Stimulated activated naive B cell treated with anti-CD40 and anti-IgM and Interleukin-4, amounts not matched to agents 10 μg/mL and 1 μg/mL and 100 μg/mL, for 72 hours (primary cell): ENCODE measurements around the gene ODAD2.
A peak's percentile ranks its signal among the peaks of the same experiment; 100 is the strongest.

Source experiments
- ATAC-seq, 2 donors: fragments of 150-1000 bp; cut with Tn5 transposase; replicated peaks; 2 replicates each; pipeline ENCODE4 v1.10.0; 2021; ENCODE audit warnings: moderate library complexity in 1 of 2
- DNase-seq: peaks from one replicate; pipeline ENCODE4 v3.0.0; 2021
- H3K27ac Mint-ChIP-seq: one replicate; pipeline ENCODE4 v1.8.0; 2022; ENCODE audit warnings: mild to moderate bottlenecking, mixed read lengths
- H3K27me3 Mint-ChIP-seq, 2 donors: one replicate each; pipeline ENCODE4 v1.8.0; 2022; ENCODE audit warnings: mixed read lengths in 2 of 2
- H3K36me3 Mint-ChIP-seq, 2 donors: one replicate each; pipeline ENCODE4 v1.8.0; 2022; ENCODE audit warnings: mixed read lengths in 2 of 2, mild to moderate bottlenecking in 1 of 2
- H3K4me1 Mint-ChIP-seq, 2 donors: one replicate each; pipeline ENCODE4 v1.8.0; 2022; ENCODE audit warnings: mixed read lengths in 2 of 2, mild to moderate bottlenecking in 1 of 2
- H3K4me3 Mint-ChIP-seq, 2 donors: one replicate each; pipeline ENCODE4 v1.8.0; 2022; ENCODE audit warnings: mild to moderate bottlenecking in 2 of 2, mixed read lengths in 2 of 2, moderate library complexity in 1 of 2
- H3K9me3 Mint-ChIP-seq, 2 donors: one replicate each; pipeline ENCODE4 v1.8.0; 2022; ENCODE audit warnings: mixed read lengths in 2 of 2, mild to moderate bottlenecking in 1 of 2

Gene ODAD2, protein sequence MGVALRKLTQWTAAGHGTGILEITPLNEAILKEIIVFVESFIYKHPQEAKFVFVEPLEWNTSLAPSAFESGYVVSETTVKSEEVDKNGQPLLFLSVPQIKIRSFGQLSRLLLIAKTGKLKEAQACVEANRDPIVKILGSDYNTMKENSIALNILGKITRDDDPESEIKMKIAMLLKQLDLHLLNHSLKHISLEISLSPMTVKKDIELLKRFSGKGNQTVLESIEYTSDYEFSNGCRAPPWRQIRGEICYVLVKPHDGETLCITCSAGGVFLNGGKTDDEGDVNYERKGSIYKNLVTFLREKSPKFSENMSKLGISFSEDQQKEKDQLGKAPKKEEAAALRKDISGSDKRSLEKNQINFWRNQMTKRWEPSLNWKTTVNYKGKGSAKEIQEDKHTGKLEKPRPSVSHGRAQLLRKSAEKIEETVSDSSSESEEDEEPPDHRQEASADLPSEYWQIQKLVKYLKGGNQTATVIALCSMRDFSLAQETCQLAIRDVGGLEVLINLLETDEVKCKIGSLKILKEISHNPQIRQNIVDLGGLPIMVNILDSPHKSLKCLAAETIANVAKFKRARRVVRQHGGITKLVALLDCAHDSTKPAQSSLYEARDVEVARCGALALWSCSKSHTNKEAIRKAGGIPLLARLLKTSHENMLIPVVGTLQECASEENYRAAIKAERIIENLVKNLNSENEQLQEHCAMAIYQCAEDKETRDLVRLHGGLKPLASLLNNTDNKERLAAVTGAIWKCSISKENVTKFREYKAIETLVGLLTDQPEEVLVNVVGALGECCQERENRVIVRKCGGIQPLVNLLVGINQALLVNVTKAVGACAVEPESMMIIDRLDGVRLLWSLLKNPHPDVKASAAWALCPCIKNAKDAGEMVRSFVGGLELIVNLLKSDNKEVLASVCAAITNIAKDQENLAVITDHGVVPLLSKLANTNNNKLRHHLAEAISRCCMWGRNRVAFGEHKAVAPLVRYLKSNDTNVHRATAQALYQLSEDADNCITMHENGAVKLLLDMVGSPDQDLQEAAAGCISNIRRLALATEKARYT

DNA sequence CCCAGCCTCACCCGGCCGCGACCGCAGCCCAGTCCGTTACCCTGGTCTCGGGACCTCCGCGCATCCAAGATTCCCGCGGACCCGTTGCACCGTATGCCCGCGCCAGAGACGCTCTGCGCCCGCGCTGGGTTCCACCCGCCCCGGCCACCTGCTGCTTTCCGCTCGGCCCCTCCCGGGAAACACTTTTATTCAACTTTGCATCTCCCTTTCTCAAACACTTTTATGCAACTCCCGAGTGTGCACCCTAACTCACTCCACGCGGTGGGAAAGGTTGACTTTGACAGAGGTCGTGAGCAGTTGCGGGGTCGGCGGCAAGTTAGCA is at the start of gene ODAD2:
Gene ODAD2, minus strand, starts transcription at position 126 of the 322 bp plus-strand sequence. CDS start 3,937 bp downstream, outside the sequence.
- DNase-seq = no peak
- Mint-ChIP-seq H3K4me3 (peak within 1 kb of the TSS; percentile 84 to 95), H3K27ac (peak within 1 kb of the TSS; percentile 87)

DNA sequence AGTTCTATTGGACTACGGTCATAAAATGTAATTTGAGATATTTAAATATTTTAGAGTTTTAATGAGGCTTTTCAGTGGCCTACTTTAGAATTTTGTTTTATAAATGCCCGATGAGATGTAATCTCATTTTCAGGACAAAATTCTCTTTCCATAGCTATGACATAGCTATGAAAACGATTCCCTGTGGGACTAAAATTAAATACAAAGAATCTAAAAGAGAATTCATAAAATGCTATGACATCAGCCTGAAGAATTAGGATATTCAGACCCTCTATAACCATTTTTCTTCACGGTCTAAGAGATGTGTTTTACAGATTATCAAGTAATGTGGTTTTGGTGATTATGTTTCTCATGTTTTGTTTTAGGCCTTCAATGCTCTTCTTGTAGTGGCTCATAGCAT is 48.2 kb upstream of the ODAD2 start:
- no peak for ATAC-seq
- Mint-ChIP-seq H3K36me3 (no peaks in the 10 kb centered on the region), H3K27me3 (no peaks in the 10 kb centered on the region), H3K27ac (no peak overlapping the region), H3K9me3 (no peaks in the 10 kb centered on the region), H3K4me3 (no peak overlapping the region), H3K4me1 (no peaks in the 10 kb centered on the region)
- no peak for DNase-seq

More for the DNA sequence above, at the start of gene ODAD2:
- peaks cover 41 to 55% of the 10 kb centered on the region in 2 donors for H3K27me3 Mint-ChIP-seq
- H3K4me1 Mint-ChIP-seq = peaks cover 11 to 19% of the 10 kb centered on the region in 2 donors
- H3K9me3 Mint-ChIP-seq = no peaks in the 10 kb centered on the region
- peaks cover 0 to 2% of the 10 kb centered on the region in 2 donors for H3K36me3 Mint-ChIP-seq
- no peak for ATAC-seq

DNA sequence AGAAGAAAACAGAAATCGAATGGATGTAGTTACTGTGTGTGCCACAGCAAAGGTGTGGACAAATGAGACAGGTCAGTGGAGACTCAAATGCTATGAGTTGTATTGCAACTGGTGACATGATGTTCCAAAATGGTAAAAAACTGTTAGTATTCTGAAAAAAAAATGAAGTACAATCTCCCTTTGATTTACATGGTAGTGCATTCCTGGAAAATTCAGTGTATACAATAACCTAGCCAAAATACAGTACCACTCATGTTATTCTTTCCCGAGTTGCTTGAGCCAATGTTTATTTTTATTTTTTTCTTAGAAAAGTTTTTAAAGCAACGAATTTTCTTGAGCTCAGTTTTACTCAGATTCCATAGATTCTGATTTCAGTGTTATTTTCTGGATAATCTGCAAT is 47.7 kb upstream of the ODAD2 start:
- Mint-ChIP-seq H3K27ac (no peak overlapping the region), H3K4me3 (no peak overlapping the region), H3K9me3 (no peaks in the 10 kb centered on the region), H3K4me1 (no peaks in the 10 kb centered on the region), H3K27me3 (no peaks in the 10 kb centered on the region), H3K36me3 (no peaks in the 10 kb centered on the region)
- DNase-seq (no peak), ATAC-seq (no peak)

DNA sequence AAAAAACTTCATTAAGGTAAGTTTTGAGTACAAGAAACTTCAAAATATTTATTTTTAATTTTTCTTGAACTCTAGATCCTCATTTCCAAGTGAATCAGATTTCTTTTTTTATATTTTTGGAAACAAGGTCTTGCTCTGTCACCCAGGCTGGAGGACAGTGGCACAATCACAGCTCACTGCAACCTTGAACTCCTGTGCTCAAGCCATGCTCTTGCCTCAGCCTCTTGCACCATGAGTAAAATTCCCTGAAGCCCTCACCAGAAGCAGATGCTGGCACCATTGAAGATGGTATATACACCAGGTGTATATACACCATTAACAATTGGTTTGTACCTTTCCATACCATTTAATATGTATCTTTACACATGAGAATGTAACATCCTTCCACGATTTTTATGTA is 45.1 kb upstream of the ODAD2 start:
- H3K27ac Mint-ChIP-seq = no peak overlapping the region
- ATAC-seq = no peak
- no peak overlapping the region for H3K4me3 Mint-ChIP-seq

DNA sequence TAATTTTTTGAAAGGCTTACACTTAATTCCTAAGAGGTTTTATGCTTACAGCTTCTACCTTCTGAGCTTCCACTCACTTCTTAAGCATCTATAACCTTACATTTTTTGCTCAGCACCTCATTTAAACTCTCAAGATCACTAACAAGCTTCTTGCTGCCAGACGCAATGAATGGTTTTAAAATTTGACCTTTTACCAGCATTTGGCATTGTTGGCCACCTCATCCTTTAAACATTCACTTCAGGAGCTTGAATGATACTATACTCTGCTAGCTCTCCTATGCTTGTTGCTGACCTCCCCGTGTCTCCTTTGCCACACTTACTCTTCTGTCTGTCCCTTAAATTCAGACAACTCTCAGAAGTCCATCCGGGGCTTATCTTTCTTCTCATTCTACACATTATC is 37.7 kb upstream of the ODAD2 start:
- peaks cover 0 to 6% of the 10 kb centered on the region in 2 donors for H3K27me3 Mint-ChIP-seq
- no peaks in the 10 kb centered on the region for H3K36me3 Mint-ChIP-seq
- no peaks in the 10 kb centered on the region for H3K4me1 Mint-ChIP-seq
- no peak for DNase-seq
- no peak overlapping the region for H3K4me3 Mint-ChIP-seq
- no peaks in the 10 kb centered on the region for H3K9me3 Mint-ChIP-seq
- no peak for ATAC-seq
- no peak overlapping the region for H3K27ac Mint-ChIP-seq

More for the DNA sequence above, 45.1 kb upstream of the ODAD2 start:
- DNase-seq = no peak
- H3K9me3 Mint-ChIP-seq = no peaks in the 10 kb centered on the region
- H3K27me3 Mint-ChIP-seq = no peaks in the 10 kb centered on the region
- no peaks in the 10 kb centered on the region for H3K4me1 Mint-ChIP-seq
- H3K36me3 Mint-ChIP-seq = no peaks in the 10 kb centered on the region

DNA sequence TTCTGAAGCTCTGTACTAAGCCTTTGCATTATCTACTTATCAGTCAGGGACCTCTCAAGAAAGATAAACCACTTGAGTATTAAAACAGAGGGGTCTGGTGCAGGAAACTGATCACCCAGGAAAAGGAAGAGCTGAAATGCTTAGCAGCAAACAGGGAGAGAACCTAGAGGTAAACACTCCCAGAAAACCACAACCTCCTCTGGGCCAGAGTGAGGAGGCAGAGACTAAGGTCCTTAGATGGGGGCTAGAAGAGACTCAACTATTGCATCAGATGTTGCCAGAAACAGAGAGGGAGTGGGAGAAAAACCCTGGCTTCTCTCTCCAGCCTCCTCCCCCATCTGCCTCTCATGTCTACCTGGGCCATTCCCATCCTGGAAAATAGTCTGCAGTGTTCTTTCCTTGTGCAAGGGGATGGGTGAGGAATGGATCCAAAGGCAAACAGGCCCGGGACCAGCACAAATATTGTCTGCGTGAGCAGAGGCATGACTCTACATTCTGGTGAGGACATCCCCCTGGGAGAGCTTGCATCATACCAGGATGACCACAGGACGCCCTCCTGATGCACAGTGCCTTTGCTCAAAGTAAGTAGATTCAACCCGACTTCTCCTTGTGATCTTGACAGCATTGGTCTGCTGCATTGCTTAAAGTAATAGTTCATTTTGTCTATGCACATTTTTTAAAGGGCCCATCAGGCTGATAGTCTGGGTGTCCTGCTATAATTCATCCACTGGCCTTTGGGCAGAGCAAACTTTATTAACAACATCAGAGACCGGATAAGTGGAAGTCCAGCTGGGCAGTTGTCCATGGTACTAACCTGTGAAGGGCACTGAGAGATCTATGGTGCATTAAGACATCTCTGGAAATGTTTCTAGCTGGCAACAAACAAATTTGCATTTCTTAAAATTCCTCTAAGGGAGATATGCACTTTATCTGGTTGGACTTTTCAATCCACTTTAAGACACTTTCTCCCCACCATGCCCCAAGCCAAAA is 22.4 kb upstream of the ODAD2 start:
- no peak overlapping the region for H3K4me3 Mint-ChIP-seq
- H3K36me3 Mint-ChIP-seq = no peaks in the 10 kb centered on the region
- no peak overlapping the region for H3K27ac Mint-ChIP-seq
- ATAC-seq (no peak), DNase-seq (no peak)
- H3K4me1 Mint-ChIP-seq = no peaks in the 10 kb centered on the region
- H3K9me3 Mint-ChIP-seq = no peaks in the 10 kb centered on the region
- peaks cover 25 to 26% of the 10 kb centered on the region in 2 donors for H3K27me3 Mint-ChIP-seq

DNA sequence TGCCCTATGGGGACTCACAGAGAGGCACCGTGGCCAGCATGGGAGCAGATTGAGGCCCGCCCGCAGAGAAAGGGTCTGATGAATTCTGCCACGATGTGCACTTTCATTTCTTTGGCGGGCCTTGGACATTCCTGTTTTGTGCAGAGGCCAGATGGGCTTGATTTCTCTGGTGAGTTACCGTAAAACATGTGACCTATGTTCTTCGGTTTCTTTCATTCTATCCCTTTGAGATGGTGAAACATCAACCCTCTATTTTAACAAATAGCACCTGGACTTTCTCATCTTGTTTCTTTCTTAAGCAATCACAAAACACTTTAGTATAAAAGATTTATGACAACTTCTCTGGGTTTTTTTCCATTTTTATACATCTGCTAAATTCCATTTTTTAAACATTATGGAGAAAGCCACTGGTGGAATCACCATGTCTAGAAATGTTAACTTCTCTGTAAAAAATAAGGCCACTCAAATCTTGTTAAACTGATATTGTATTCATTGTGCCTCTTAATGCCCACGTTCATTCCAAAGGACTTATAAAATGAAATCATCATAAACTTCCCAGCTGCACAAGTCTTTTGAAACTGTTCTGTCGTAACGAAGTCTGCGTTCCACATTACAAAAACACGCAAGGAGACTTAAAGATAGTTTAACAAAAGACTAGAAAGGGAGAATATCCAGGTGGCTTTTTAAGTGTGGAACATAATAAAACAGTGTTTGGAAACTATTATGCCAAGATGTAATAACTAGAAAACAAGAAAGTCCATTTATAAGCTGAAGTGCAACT is 21.4 kb upstream of the ODAD2 start:
- H3K27me3 Mint-ChIP-seq = peaks cover 14 to 17% of the 10 kb centered on the region in 2 donors
- peaks cover 0 to 1% of the 10 kb centered on the region in 2 donors for H3K9me3 Mint-ChIP-seq
- no peaks in the 10 kb centered on the region for H3K4me1 Mint-ChIP-seq
- DNase-seq (no peak), ATAC-seq (no peak)
- no peaks in the 10 kb centered on the region for H3K36me3 Mint-ChIP-seq
- no peak overlapping the region for H3K27ac Mint-ChIP-seq
- H3K4me3 Mint-ChIP-seq = no peak overlapping the region

DNA sequence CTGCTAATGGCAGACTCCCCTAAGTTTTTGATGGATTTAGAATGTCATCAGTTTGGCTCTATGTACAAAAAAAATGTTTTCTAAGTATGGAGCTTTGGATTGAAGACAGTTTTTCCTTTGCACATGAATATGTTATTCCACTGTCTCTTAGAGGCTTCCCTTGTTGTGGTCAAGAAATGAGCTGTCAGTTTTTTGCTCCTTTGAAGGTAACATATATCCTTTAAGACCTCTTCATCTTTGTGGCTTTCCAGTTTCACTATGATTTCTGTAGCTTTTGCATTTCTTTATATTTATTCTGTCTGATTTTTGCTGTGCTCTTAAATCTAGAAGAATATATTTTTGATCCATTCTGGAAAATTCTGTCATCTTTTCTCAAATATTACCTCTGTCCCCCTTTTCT is 15.8 kb upstream of the ODAD2 start:
- Mint-ChIP-seq H3K4me1 (no peaks in the 10 kb centered on the region), H3K4me3 (no peak overlapping the region), H3K27ac (no peak overlapping the region), H3K27me3 (peaks cover 6 to 15% of the 10 kb centered on the region in 2 donors), H3K36me3 (no peaks in the 10 kb centered on the region), H3K9me3 (peaks cover 4% of the 10 kb centered on the region in 2 donors)
- ATAC-seq = no peak
- no peak for DNase-seq

DNA sequence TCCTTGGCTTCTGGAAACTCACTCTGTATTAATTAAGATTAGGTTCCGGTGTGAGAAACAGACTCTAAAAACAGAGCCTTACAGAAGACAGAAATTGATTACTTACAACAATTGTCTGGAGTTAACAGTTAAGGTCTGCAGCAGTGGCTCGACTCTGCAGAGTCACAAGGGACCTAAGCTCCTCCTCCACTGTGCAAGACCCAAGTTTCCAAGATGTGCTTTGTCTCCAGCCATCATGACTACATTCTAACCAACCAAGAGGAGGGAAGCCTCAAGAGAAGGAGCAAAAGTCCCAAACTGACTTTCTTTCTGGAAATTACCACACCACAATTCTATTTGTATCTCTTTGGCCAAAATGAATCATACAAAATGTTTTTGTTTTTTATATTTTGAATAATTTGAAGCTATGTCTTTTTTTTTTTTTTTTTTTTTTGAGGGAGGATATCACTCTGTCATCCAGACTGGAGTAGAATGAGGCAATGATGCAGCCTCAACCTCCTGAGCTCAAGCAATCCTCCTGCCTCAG is 14.2 kb upstream of the ODAD2 start:
- H3K36me3 Mint-ChIP-seq = no peaks in the 10 kb centered on the region
- no peak overlapping the region for H3K4me3 Mint-ChIP-seq
- H3K4me1 Mint-ChIP-seq = no peaks in the 10 kb centered on the region
- ATAC-seq (no peak), DNase-seq (no peak)
- H3K9me3 Mint-ChIP-seq = peaks cover 4% of the 10 kb centered on the region in 2 donors
- no peak overlapping the region for H3K27ac Mint-ChIP-seq
- H3K27me3 Mint-ChIP-seq = peaks cover 5 to 19% of the 10 kb centered on the region in 2 donors

DNA sequence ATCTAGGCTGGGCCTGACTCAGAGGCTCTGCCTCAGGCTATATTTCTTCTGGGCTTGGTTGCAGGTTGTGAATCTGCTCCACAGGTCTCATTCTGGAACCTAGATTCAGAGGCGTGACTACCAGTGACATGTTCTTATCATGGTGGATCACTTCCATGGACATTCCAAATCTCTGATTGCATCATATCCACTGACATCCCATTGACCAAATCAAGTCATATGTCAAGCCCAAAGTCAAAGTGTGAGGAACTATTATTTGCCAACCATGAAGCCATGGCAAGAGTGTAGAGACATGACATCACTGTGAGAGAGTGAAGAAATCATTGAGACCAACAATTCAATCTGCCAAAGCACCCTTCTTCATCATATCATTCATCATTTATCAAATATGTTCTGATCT is 11.9 kb upstream of the ODAD2 start:
- Mint-ChIP-seq H3K27me3 (peaks cover 6 to 33% of the 10 kb centered on the region in 2 donors), H3K9me3 (peaks cover 4% of the 10 kb centered on the region in 2 donors), H3K4me3 (no peak overlapping the region), H3K36me3 (no peaks in the 10 kb centered on the region), H3K27ac (no peak overlapping the region), H3K4me1 (no peaks in the 10 kb centered on the region)
- ATAC-seq = no peak
- no peak for DNase-seq

DNA sequence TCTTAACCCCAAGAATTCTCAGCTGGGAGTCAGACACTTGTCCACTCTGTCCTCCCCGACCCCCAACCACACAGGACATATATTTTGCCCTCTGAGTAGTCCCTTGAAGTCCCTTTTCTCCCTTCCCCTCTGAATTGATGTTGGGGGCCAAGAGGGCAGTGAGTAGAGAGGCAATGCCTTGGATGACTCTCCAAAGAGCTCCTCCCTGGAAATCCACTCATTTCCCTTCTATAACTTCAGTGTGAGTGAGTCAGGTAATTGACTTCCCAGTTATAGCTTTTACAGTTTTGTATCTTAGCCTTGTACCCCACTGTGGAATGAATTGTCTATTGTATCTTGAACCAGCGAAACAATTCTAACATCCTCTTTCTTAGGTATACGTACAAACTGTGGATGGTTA is 9.2 kb upstream of the ODAD2 start:
- peaks cover 19 to 31% of the 10 kb centered on the region in 2 donors for H3K27me3 Mint-ChIP-seq
- no peaks in the 10 kb centered on the region for H3K36me3 Mint-ChIP-seq
- H3K4me1 Mint-ChIP-seq = no peaks in the 10 kb centered on the region
- H3K27ac Mint-ChIP-seq = no peak overlapping the region
- H3K9me3 Mint-ChIP-seq = no peaks in the 10 kb centered on the region
- ATAC-seq (no peak), DNase-seq (no peak)
- H3K4me3 Mint-ChIP-seq = no peak overlapping the region

DNA sequence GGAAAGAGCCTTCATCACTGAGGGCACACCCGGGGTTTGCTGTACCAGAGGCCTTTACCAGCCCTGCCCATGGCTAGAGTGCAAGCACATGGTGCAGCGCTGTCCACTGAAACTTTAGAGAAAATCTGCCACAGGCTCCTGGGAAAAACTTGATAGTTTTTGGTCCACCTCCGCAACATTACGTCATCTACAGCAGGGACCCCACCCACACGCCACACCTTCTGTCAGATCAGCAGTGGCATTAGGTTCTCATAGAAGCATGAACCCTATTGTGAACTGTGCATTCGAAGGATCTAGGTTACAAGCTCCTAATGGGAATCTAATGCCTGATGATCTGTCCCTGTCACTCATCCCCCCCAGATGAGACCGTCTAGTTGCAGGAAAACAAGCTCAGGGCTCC is 2.5 kb upstream of the ODAD2 start:
- Mint-ChIP-seq H3K4me1 (peaks cover 11 to 19% of the 10 kb centered on the region in 2 donors), H3K27me3 (peaks cover 50 to 53% of the 10 kb centered on the region in 2 donors), H3K9me3 (no peaks in the 10 kb centered on the region), H3K27ac (no peak overlapping the region), H3K36me3 (peaks cover 0 to 2% of the 10 kb centered on the region in 2 donors), H3K4me3 (no peak overlapping the region)
- ATAC-seq (no peak), DNase-seq (no peak)
